Measurements from ENCODE around the gene LZTR1.
"Not testable (repeated sequence)": the region's sequence is repeated elsewhere in the genome, so short reads cannot be mapped to it uniquely, and the experiment has no call there.

The LZTR1 gene

GRCh38 chr22:20981787-20982562 lies at the start of gene LZTR1:
LZTR1 (plus strand) TSS chr22:20982297; CDS start chr22:20982372, 75 bp downstream.
- Histone ChIP-seq H3K27ac (ENCODE audit: low read depth, low read length) (peak within 1 kb of the TSS; percentile 80), H3K9me3 (ENCODE audit: control insufficient read depth in 1 of 2, low read length in 2 of 2) (peaks cover 6 to 7% of the 10 kb centered on the region in 2 donors), H3K4me3 (ENCODE audit: low read depth in 1 of 2, low read length in 2 of 2) (peak within 1 kb of the TSS; percentile 89), H3K36me3 (ENCODE audit: control insufficient read depth in 1 of 2, insufficient read depth in 2 of 2, low read length in 2 of 2) (peaks cover 0 to 12% of the 10 kb centered on the region in 2 donors), H3K4me1 (ENCODE audit: control insufficient read depth in 1 of 2, insufficient read depth in 2 of 2, low read length in 2 of 2) (peaks cover 29 to 32% of the 10 kb centered on the region in 2 donors), H3K9ac (ENCODE audit: low read depth in 1 of 2, low read length in 2 of 2) (peak within 1 kb of the TSS; percentile 82 to 89), H3K27me3 (ENCODE audit: control insufficient read depth in 1 of 2, insufficient read depth in 2 of 2, low read length in 2 of 2) (no peaks in the 10 kb centered on the region)

- Histone ChIP-seq H3K27me3 (ENCODE audit: control insufficient read depth in 1 of 2, insufficient read depth in 2 of 2, low read length in 2 of 2) (no peaks in the 10 kb centered on the region), H3K4me3 (ENCODE audit: low read depth in 1 of 2, low read length in 2 of 2) (no peak overlapping the region), H3K27ac (ENCODE audit: low read depth, low read length) (no peak overlapping the region), H3K4me1 (ENCODE audit: control insufficient read depth in 1 of 2, insufficient read depth in 2 of 2, low read length in 2 of 2) (peaks cover 20 to 33% of the 10 kb centered on the region in 2 donors), H3K9ac (ENCODE audit: low read depth in 1 of 2, low read length in 2 of 2) (no peak overlapping the region), H3K36me3 (ENCODE audit: control insufficient read depth in 1 of 2, insufficient read depth in 2 of 2, low read length in 2 of 2) (peaks cover 6 to 24% of the 10 kb centered on the region in 2 donors), H3K9me3 (ENCODE audit: control insufficient read depth in 1 of 2, low read length in 2 of 2) (no peaks in the 10 kb centered on the region)
These were observed 48.2 kb upstream of the LZTR1 start for GRCh38 chr22:20933910-20934309.

- Histone ChIP-seq H3K36me3 (ENCODE audit: control insufficient read depth in 1 of 2, insufficient read depth in 2 of 2, low read length in 2 of 2) (peaks cover 6 to 24% of the 10 kb centered on the region in 2 donors), H3K4me1 (ENCODE audit: control insufficient read depth in 1 of 2, insufficient read depth in 2 of 2, low read length in 2 of 2) (peaks cover 20 to 38% of the 10 kb centered on the region in 2 donors)
- not testable (repeated sequence) for H3K9me3 ChIP-seq (ENCODE audit: control insufficient read depth in 1 of 2, low read length in 2 of 2); H3K27ac ChIP-seq (ENCODE audit: low read depth, low read length); H3K4me3 ChIP-seq (ENCODE audit: low read depth in 1 of 2, low read length in 2 of 2); H3K27me3 ChIP-seq (ENCODE audit: control insufficient read depth in 1 of 2, insufficient read depth in 2 of 2, low read length in 2 of 2); H3K9ac ChIP-seq (ENCODE audit: low read depth in 1 of 2, low read length in 2 of 2)
These were observed 47.0 kb upstream of the LZTR1 start for GRCh38 chr22:20935049-20935448.

- not testable (repeated sequence) for H3K27me3 ChIP-seq (ENCODE audit: control insufficient read depth in 1 of 2, insufficient read depth in 2 of 2, low read length in 2 of 2); H3K4me3 ChIP-seq (ENCODE audit: low read depth in 1 of 2, low read length in 2 of 2); H3K9ac ChIP-seq (ENCODE audit: low read depth in 1 of 2, low read length in 2 of 2); H3K27ac ChIP-seq (ENCODE audit: low read depth, low read length); H3K9me3 ChIP-seq (ENCODE audit: control insufficient read depth in 1 of 2, low read length in 2 of 2)
- Histone ChIP-seq H3K36me3 (ENCODE audit: control insufficient read depth in 1 of 2, insufficient read depth in 2 of 2, low read length in 2 of 2) (peaks cover 6 to 26% of the 10 kb centered on the region in 2 donors), H3K4me1 (ENCODE audit: control insufficient read depth in 1 of 2, insufficient read depth in 2 of 2, low read length in 2 of 2) (peaks cover 29 to 46% of the 10 kb centered on the region in 2 donors)
These were observed 46.1 kb upstream of the LZTR1 start for GRCh38 chr22:20935780-20936539.

- Histone ChIP-seq H3K36me3 (ENCODE audit: control insufficient read depth in 1 of 2, insufficient read depth in 2 of 2, low read length in 2 of 2) (peaks cover 6 to 29% of the 10 kb centered on the region in 2 donors), H3K4me1 (ENCODE audit: control insufficient read depth in 1 of 2, insufficient read depth in 2 of 2, low read length in 2 of 2) (peaks cover 37 to 45% of the 10 kb centered on the region in 2 donors), H3K9ac (ENCODE audit: low read depth in 1 of 2, low read length in 2 of 2) (peak overlapping the region in 1 of 2 donors; percentile 10), H3K27ac (ENCODE audit: low read depth, low read length) (no peak overlapping the region), H3K27me3 (ENCODE audit: control insufficient read depth in 1 of 2, insufficient read depth in 2 of 2, low read length in 2 of 2) (no peaks in the 10 kb centered on the region), H3K4me3 (ENCODE audit: low read depth in 1 of 2, low read length in 2 of 2) (peak overlapping the region in 1 of 2 donors; percentile 23), H3K9me3 (ENCODE audit: control insufficient read depth in 1 of 2, low read length in 2 of 2) (no peaks in the 10 kb centered on the region)
These were observed 44.9 kb upstream of the LZTR1 start for GRCh38 chr22:20937031-20937793.

GRCh38 chr22:20937794-20938671 lies 44.1 kb upstream of the LZTR1 start:
- no peak overlapping the region for H3K27ac ChIP-seq (ENCODE audit: low read depth, low read length)
- H3K36me3 ChIP-seq (ENCODE audit: control insufficient read depth in 1 of 2, insufficient read depth in 2 of 2, low read length in 2 of 2): peaks cover 6 to 29% of the 10 kb centered on the region in 2 donors
- peaks cover 40 to 45% of the 10 kb centered on the region in 2 donors for H3K4me1 ChIP-seq (ENCODE audit: control insufficient read depth in 1 of 2, insufficient read depth in 2 of 2, low read length in 2 of 2)
- no peaks in the 10 kb centered on the region for H3K27me3 ChIP-seq (ENCODE audit: control insufficient read depth in 1 of 2, insufficient read depth in 2 of 2, low read length in 2 of 2)
- no peaks in the 10 kb centered on the region for H3K9me3 ChIP-seq (ENCODE audit: control insufficient read depth in 1 of 2, low read length in 2 of 2)
- H3K9ac ChIP-seq (ENCODE audit: low read depth in 1 of 2, low read length in 2 of 2): no peak overlapping the region
- H3K4me3 ChIP-seq (ENCODE audit: low read depth in 1 of 2, low read length in 2 of 2): no peak overlapping the region

- H3K4me3 ChIP-seq (ENCODE audit: low read depth in 1 of 2, low read length in 2 of 2); H3K9me3 ChIP-seq (ENCODE audit: control insufficient read depth in 1 of 2, low read length in 2 of 2); H3K27me3 ChIP-seq (ENCODE audit: control insufficient read depth in 1 of 2, insufficient read depth in 2 of 2, low read length in 2 of 2); H3K9ac ChIP-seq (ENCODE audit: low read depth in 1 of 2, low read length in 2 of 2); H3K27ac ChIP-seq (ENCODE audit: low read depth, low read length): not testable (repeated sequence)
- H3K36me3 ChIP-seq (ENCODE audit: control insufficient read depth in 1 of 2, insufficient read depth in 2 of 2, low read length in 2 of 2): peaks cover 0 to 20% of the 10 kb centered on the region in 2 donors
- H3K4me1 ChIP-seq (ENCODE audit: control insufficient read depth in 1 of 2, insufficient read depth in 2 of 2, low read length in 2 of 2): peaks cover 44 to 48% of the 10 kb centered on the region in 2 donors
These were observed 42.5 kb upstream of the LZTR1 start for GRCh38 chr22:20939457-20940185.

- Histone ChIP-seq H3K4me1 (ENCODE audit: control insufficient read depth in 1 of 2, insufficient read depth in 2 of 2, low read length in 2 of 2) (peaks cover 44 to 49% of the 10 kb centered on the region in 2 donors), H3K4me3 (ENCODE audit: low read depth in 1 of 2, low read length in 2 of 2) (no peak overlapping the region), H3K9me3 (ENCODE audit: control insufficient read depth in 1 of 2, low read length in 2 of 2) (no peaks in the 10 kb centered on the region), H3K36me3 (ENCODE audit: control insufficient read depth in 1 of 2, insufficient read depth in 2 of 2, low read length in 2 of 2) (peaks cover 0 to 14% of the 10 kb centered on the region in 2 donors), H3K27me3 (ENCODE audit: control insufficient read depth in 1 of 2, insufficient read depth in 2 of 2, low read length in 2 of 2) (no peaks in the 10 kb centered on the region), H3K27ac (ENCODE audit: low read depth, low read length) (no peak overlapping the region), H3K9ac (ENCODE audit: low read depth in 1 of 2, low read length in 2 of 2) (no peak overlapping the region)
These were observed 41.9 kb upstream of the LZTR1 start for GRCh38 chr22:20940186-20940651.
